Loucy (cell line): ENCODE data around the gene CCL20.

Source experiments
- H2AFZ ChIP-seq: fragments of 200-600 bp; sonication (generic); 2 replicates; pipeline ENCODE4 v1.6.0; 2016; ENCODE audit warnings: antibody characterized with exemption, mild to moderate bottlenecking, low read length, moderate library complexity
- H3F3A ChIP-seq: fragments of 200-600 bp; 2 replicates; pipeline ENCODE4 v1.6.0; 2016; ENCODE audit warnings: antibody characterized with exemption, low read depth, mild to moderate bottlenecking
- H3K27me3 ChIP-seq: fragments of 200-600 bp; sonication (generic); 2 replicates; pipeline ENCODE4 v1.6.1; 2014; ENCODE audit warnings: low read length, mild to moderate bottlenecking; ENCODE audit not compliant: insufficient read depth, poor library complexity, severe bottlenecking
- H3K36me3 ChIP-seq: fragments of 200-600 bp; sonication (generic); 2 replicates; pipeline ENCODE4 v1.6.1; 2016; ENCODE audit warnings: low read length; ENCODE audit not compliant: insufficient read depth
- H3K4me1 ChIP-seq: fragments of 200-600 bp; sonication (generic); 2 replicates; pipeline ENCODE4 v1.5.1; 2014; ENCODE audit warnings: low read length, mild to moderate bottlenecking; ENCODE audit not compliant: insufficient read depth, poor library complexity, severe bottlenecking
- H3K4me2 ChIP-seq: fragments of 200-600 bp; sonication (generic); 2 replicates; pipeline ENCODE4 v1.6.0; 2014; ENCODE audit warnings: antibody characterized with exemption, low read length, low read depth, mild to moderate bottlenecking; ENCODE audit not compliant: poor library complexity, severe bottlenecking
- H3K4me3 ChIP-seq: fragments of 200-600 bp; sonication (generic); 2 replicates; pipeline ENCODE4 v1.5.1; 2014; ENCODE audit warnings: low read length, mild to moderate bottlenecking, mixed read lengths; ENCODE audit not compliant: poor library complexity, severe bottlenecking
- H3K79me2 ChIP-seq: fragments of 200-600 bp; sonication (generic); 2 replicates; pipeline ENCODE4 v1.6.1; 2014; ENCODE audit warnings: low read length; ENCODE audit not compliant: insufficient read depth
- H3K9ac ChIP-seq: fragments of 200-600 bp; sonication (generic); 2 replicates; pipeline ENCODE4 v1.6.0; 2014; ENCODE audit warnings: mild to moderate bottlenecking, low read depth, low read length, moderate library complexity; ENCODE audit not compliant: poor library complexity, severe bottlenecking
- H3K9me2 ChIP-seq: fragments of 200-600 bp; sonication (generic); replicated peaks from 2 replicates; pipeline ENCODE4 v1.6.1; 2016; ENCODE audit warnings: low read depth, low read length, mixed read lengths
- H3K9me3 ChIP-seq: fragments of 200-600 bp; sonication (generic); 2 replicates; pipeline ENCODE4 v1.6.1; 2014; ENCODE audit warnings: mild to moderate bottlenecking, antibody characterized with exemption, low read length, low read depth; ENCODE audit not compliant: insufficient read depth
- H4K20me1 ChIP-seq: fragments of 200-600 bp; sonication (generic); 2 replicates; pipeline ENCODE4 v1.6.0; 2014; ENCODE audit warnings: antibody characterized with exemption, low read length, mild to moderate bottlenecking; ENCODE audit not compliant: insufficient read depth, poor library complexity, severe bottlenecking
- CTCF ChIP-seq: fragments of 200-600 bp; sonication (generic); conservative IDR thresholded peaks from 2 replicates; pipeline ENCODE4 v1.5.1; 2014; ENCODE audit warnings: mild to moderate bottlenecking, antibody characterized with exemption, low read length
- EZH2phosphoT487 ChIP-seq: fragments of 200-600 bp; IDR thresholded peaks from 2 replicates; pipeline ENCODE4 v1.6.1; 2018; ENCODE audit warnings: antibody characterized with exemption, mild to moderate bottlenecking, moderate library complexity, borderline replicate concordance

CCL20 gene

DNA sequence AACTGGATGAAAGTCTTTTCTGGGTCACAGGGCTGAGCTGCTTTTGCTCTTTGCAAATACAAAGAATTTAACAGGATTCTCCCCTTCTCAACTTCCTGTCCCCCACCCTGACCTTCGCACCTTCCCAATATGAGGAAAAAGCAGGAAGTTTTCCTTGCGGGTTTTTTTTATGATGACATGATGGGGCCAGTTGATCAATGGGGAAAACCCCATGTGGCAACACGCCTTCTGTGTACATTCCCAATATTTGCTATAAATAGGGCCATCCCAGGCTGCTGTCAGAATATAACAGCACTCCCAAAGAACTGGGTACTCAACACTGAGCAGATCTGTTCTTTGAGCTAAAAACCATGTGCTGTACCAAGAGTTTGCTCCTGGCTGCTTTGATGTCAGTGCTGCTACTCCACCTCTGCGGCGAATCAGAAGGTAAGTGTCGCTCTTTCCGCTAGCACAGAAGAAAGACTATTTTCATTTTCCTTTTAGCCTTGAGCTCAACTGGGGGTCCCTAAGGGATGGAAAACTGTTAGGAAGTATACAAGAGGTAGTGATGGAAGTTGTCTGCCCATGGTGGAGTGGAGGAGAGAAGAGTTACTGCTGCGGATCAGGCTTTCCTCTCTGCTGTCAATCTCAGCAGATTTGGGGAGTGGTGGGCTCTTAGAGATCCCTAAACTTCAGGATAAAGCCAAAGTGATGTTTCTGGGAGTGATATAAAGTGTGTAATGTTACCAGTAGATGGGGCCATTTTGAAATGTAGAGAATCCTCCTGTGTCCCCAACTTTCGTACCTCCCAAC lies at the start of gene CCL20:
TSS of gene CCL20 (plus strand) at position 281 of the 792 bp plus-strand sequence. CDS start at position 351, 70 bp downstream.
- H3K4me2 ChIP-seq: no peak within 1 kb of the TSS
- H3K9me3 ChIP-seq: no peaks in the 10 kb centered on the region
- no peaks in the 10 kb centered on the region for H3K4me1 ChIP-seq
- no peaks in the 10 kb centered on the region for H3F3A ChIP-seq
- no peaks in the 10 kb centered on the region for H3K36me3 ChIP-seq
- no peak within 1 kb of the TSS for H3K9ac ChIP-seq
- TF ChIP-seq EZH2phosphoT487 (no peak), CTCF (no peak)
- H3K9me2 ChIP-seq: no peaks in the 10 kb centered on the region
- no peaks in the 10 kb centered on the region for H3K27me3 ChIP-seq
- H3K79me2 ChIP-seq: no peaks in the 10 kb centered on the region
- H2AFZ ChIP-seq: no peak within 1 kb of the TSS
- H3K4me3 ChIP-seq: no peak within 1 kb of the TSS
- H4K20me1 ChIP-seq: no peaks in the 10 kb centered on the region

DNA sequence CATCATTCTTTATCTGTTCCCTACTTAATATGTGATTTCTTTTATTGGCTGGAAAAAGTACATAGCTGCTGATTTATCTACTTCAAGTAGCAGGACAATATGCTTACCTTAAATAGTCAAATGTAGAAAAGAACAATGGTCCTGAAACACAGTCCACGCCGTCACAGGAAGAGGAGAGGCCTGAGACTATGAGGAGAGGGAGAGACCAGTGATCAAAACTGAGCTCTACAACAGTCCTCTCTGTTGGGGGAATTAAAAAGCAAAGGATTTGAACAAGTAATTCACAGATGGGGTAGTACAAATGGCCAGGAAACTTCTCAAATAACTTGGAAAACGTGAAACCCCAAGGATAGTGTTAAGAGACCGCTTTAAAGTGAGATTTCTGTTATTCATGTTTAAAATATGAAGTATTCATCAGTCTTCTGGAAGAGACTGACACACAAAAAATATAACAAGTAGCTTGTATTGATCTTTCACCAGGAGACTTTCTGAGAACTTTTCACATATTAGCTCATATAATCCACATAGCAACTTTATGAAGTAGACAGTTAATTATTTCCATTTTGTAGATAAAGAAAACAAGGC lies 47.8 kb upstream of the CCL20 start:
- no peaks in the 10 kb centered on the region for H3K36me3 ChIP-seq
- H3K4me1 ChIP-seq: no peaks in the 10 kb centered on the region
- H3K4me2 ChIP-seq: no peak overlapping the region
- no peaks in the 10 kb centered on the region for H3K79me2 ChIP-seq
- H2AFZ ChIP-seq: peak overlapping the region; percentile 60; the same call in 1 of the 2 replicates
- H3K9me3 ChIP-seq: no peaks in the 10 kb centered on the region
- no peaks in the 10 kb centered on the region for H3K9me2 ChIP-seq
- no peaks in the 10 kb centered on the region for H4K20me1 ChIP-seq
- no peaks in the 10 kb centered on the region for H3F3A ChIP-seq
- TF ChIP-seq CTCF: no peak
- no peak for TF ChIP-seq EZH2phosphoT487
- no peaks in the 10 kb centered on the region for H3K27me3 ChIP-seq
- no peak overlapping the region for H3K4me3 ChIP-seq
- H3K9ac ChIP-seq: no peak overlapping the region

DNA sequence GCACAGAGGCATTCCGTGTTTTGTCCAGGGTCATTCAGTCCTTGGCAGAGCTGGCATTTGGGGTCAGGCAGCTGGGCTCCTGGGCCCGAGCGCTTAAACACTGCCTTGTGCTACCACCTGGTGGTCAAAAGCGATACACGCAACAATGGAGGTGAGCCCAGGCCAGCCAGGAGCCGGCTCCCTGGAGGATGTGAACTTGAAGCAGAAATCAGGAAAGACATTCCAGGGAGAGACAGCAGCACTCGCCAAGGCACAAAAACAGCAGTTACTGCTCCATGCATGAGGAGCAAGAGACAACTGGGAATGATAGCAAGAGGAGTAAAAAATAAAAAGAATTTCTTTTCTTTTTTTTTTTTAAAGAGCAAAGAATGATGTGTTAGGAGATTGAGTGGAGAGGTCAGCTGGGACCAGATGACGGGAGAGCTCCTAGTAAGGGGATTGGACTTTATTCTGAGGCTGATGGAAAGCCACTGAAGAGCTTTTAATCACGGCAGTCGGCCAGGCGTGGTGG lies 47.2 kb upstream of the CCL20 start:
- H3F3A ChIP-seq: no peaks in the 10 kb centered on the region
- H3K4me1 ChIP-seq: no peaks in the 10 kb centered on the region
- no peaks in the 10 kb centered on the region for H3K79me2 ChIP-seq
- no peaks in the 10 kb centered on the region for H3K27me3 ChIP-seq
- no peaks in the 10 kb centered on the region for H3K9me2 ChIP-seq
- H3K9me3 ChIP-seq: no peaks in the 10 kb centered on the region
- no peak overlapping the region for H3K9ac ChIP-seq
- H2AFZ ChIP-seq: 0 out of 2 replicates have a peak overlapping the region, but pooled peaks have one; percentile 60
- no peaks in the 10 kb centered on the region for H3K36me3 ChIP-seq
- H3K4me3 ChIP-seq: no peak overlapping the region
- H4K20me1 ChIP-seq: no peaks in the 10 kb centered on the region
- no peak for TF ChIP-seq EZH2phosphoT487
- peak; percentile 88 for TF ChIP-seq CTCF
- no peak overlapping the region for H3K4me2 ChIP-seq
